ENCODE results near the gene SAP25. TPM values are rescaled to one million over a fixed set of nuclear protein-coding genes. Genes with fewer than 3 reads are reported as not detected.

Gene SAP25
- total RNA-seq, 5 donors from 2014 or later (not counting 1 experiment from before 2014, with no cell fraction given), result 61.2 to 129 (median 107) TPM

- H3K4me1 Mint-ChIP-seq, result peaks cover 11 to 16% (median 12%) of the 10 kb centered on the region in 3 donors
- peaks cover 0 to 23% of the 10 kb centered on the region in 2 experiments for H3K27me3 ChIP-seq (replicated peaks in 1 of 2; ENCODE audit: control insufficient read depth in 2 of 2, extremely low read depth in 1 of 2, insufficient read depth in 2 of 2, low read length in 1 of 2)
- H3K9me3 Mint-ChIP-seq, result no peaks in the 10 kb centered on the region
- POLR2A ChIA-PET, result no interaction called here
- no peak overlapping the region for H3K4me3 ChIP-seq (ENCODE audit: control insufficient read depth in 1 of 2, extremely low read depth in 1 of 2, low read length in 1 of 2)
- no peaks in the 10 kb centered on the region for H3K36me3 ChIP-seq (ENCODE audit: control insufficient read depth in 2 of 2, extremely low read depth in 1 of 2, insufficient read depth in 1 of 2, low read length in 1 of 2)
- ATAC-seq (replicated peaks in 1 of 4) (no peak), DNase-seq (no peak)
- no peak overlapping the region for H3K4me3 Mint-ChIP-seq
- CTCF ChIA-PET, result interaction anchor here (0.6 to 1.4 kb wide), 7 partner anchors 16 to 286 kb away, joined by 3 to 6 read pairs (median 3); partner anchors contain the start of gene MOSPD3 (in 2 of the 2)
- H3K27ac ChIP-seq (ENCODE audit: low read length), result no peak overlapping the region
- peaks cover under 1 to 20% of the 10 kb centered on the region in 2 experiments for H3K4me1 ChIP-seq (ENCODE audit: control insufficient read depth in 1 of 2, extremely low read depth in 1 of 2, insufficient read depth in 2 of 2, low read length in 2 of 2)
- no peaks in the 10 kb centered on the region for H3K9me3 ChIP-seq
- no peak overlapping the region for H3K27ac Mint-ChIP-seq
- no peaks in the 10 kb centered on the region for H3K36me3 Mint-ChIP-seq
- H3K27me3 Mint-ChIP-seq, result peaks cover 0 to 5% of the 10 kb centered on the region in 2 donors
- 73% methylated on average over 7 of the region's 7 CpGs for WGBS (ENCODE audit: insufficient coverage)
These were observed 15.7 kb upstream of the SAP25 start for GRCh38 chr7:100589341-100589947.

- Histone ChIP-seq H3K36me3 (ENCODE audit: control insufficient read depth in 2 of 2, extremely low read depth in 1 of 2, insufficient read depth in 1 of 2, low read length in 1 of 2) (no peaks in the 10 kb centered on the region), H3K4me1 (ENCODE audit: control insufficient read depth in 1 of 2, extremely low read depth in 1 of 2, insufficient read depth in 2 of 2, low read length in 2 of 2) (peaks cover 2 to 29% of the 10 kb centered on the region in 2 experiments), H3K27ac (ENCODE audit: low read length) (no peak overlapping the region), H3K27me3 (replicated peaks in 1 of 2; ENCODE audit: control insufficient read depth in 2 of 2, extremely low read depth in 1 of 2, insufficient read depth in 2 of 2, low read length in 1 of 2) (peaks cover 0 to 23% of the 10 kb centered on the region in 2 experiments), H3K4me3 (ENCODE audit: control insufficient read depth in 1 of 2, extremely low read depth in 1 of 2, low read length in 1 of 2) (no peak overlapping the region), H3K9me3 (no peaks in the 10 kb centered on the region)
- Mint-ChIP-seq H3K36me3 (no peaks in the 10 kb centered on the region), H3K27me3 (peaks cover 0 to 5% of the 10 kb centered on the region in 2 donors), H3K9me3 (no peaks in the 10 kb centered on the region), H3K27ac (peak overlapping the region; percentile 34 to 77), H3K4me3 (peak overlapping the region in 2 of 3 donors; percentile 46 to 68), H3K4me1 (peaks cover 17 to 21% (median 18%) of the 10 kb centered on the region in 3 donors)
- DNase-seq, result peak in 1 of 35 experiments; percentile 45
- ATAC-seq (replicated peaks in 1 of 4), result no peak
- CTCF ChIA-PET, result interaction anchor here (0.6 to 1.4 kb wide), 9 partner anchors 15 to 152 kb away, joined by 3 to 6 read pairs (median 3); partner anchors contain the start of gene MOSPD3 (in 1 of the 2)
- POLR2A ChIA-PET, result interaction anchor here in 1 of 2 donors (0.5 kb wide), 1 partner anchor 72 kb away, joined by 3 read pairs; no protein-coding TSS in a partner anchor
- WGBS (ENCODE audit: insufficient coverage), result no CpG with 5 or more reads among the region's 1 CpG
These were observed 14.7 kb upstream of the SAP25 start for GRCh38 chr7:100588438-100588837.

- Histone ChIP-seq H3K9me3 (no peaks in the 10 kb centered on the region), H3K4me1 (ENCODE audit: control insufficient read depth in 1 of 2, extremely low read depth in 1 of 2, insufficient read depth in 2 of 2, low read length in 2 of 2) (peaks cover 18 to 49% of the 10 kb centered on the region in 2 experiments), H3K27me3 (replicated peaks in 1 of 2; ENCODE audit: control insufficient read depth in 2 of 2, extremely low read depth in 1 of 2, insufficient read depth in 2 of 2, low read length in 1 of 2) (peaks cover 0 to 15% of the 10 kb centered on the region in 2 experiments), H3K27ac (ENCODE audit: low read length) (peak within 1 kb of the TSS; percentile 90), H3K4me3 (ENCODE audit: control insufficient read depth in 1 of 2, extremely low read depth in 1 of 2, low read length in 1 of 2) (peak within 1 kb of the TSS; percentile 73 to 94), H3K36me3 (ENCODE audit: control insufficient read depth in 2 of 2, extremely low read depth in 1 of 2, insufficient read depth in 1 of 2, low read length in 1 of 2) (peaks cover 7 to 11% of the 10 kb centered on the region in 2 donors)
- H3K36me3 Mint-ChIP-seq, result no peaks in the 10 kb centered on the region
- H3K27ac Mint-ChIP-seq, result peak within 1 kb of the TSS; percentile 95 to 97
- POLR2A ChIA-PET, result interaction anchor here (1.0 to 1.1 kb wide), 2 partner anchors 26 to 36 kb away, joined by 6 to 9 read pairs; partner anchors contain the start of gene MOSPD3 (in 1 of the 2)
- peak within 1 kb of the TSS in 2 of 3 donors; percentile 96 to 97 for H3K4me3 Mint-ChIP-seq
- peaks cover 0 to 2% of the 10 kb centered on the region in 2 donors for H3K27me3 Mint-ChIP-seq
- under 1% methylated on average over 50 of the region's 53 CpGs for WGBS (ENCODE audit: insufficient coverage)
- H3K4me1 Mint-ChIP-seq, result peaks cover 18 to 35% (median 32%) of the 10 kb centered on the region in 3 donors
- DNase-seq (peak; percentile 98 to 100 (median 99)), ATAC-seq (replicated peaks in 1 of 4) (peak; percentile 79 to 85 (median 81))
- H3K9me3 Mint-ChIP-seq, result no peaks in the 10 kb centered on the region
- CTCF ChIA-PET, result interaction anchor here in 1 of 2 donors (0.5 to 2.7 kb wide), 15 partner anchors 11 to 119 kb away, joined by 3 to 21 read pairs (median 3); partner anchors contain the start of genes MOSPD3, PCOLCE and POP7
These were observed 12.7 kb upstream of the SAP25 start, which contains the start of gene FBXO24 for GRCh38 chr7:100586266-100587025. Gene FBXO24, plus strand, starts transcription at chr7:100586328. Its CDS starts 298 bp downstream, at chr7:100586626.

GRCh38 chr7:100585511-100586265 lies 12.0 kb upstream of the SAP25 start, which contains the start of gene LRCH4:
Gene LRCH4, minus strand, starts transcription at chr7:100586129. Its CDS starts 29 bp downstream, at chr7:100586100.
- H3K36me3 Mint-ChIP-seq, result peaks cover 3% of the 10 kb centered on the region
- H3K9me3 Mint-ChIP-seq, result no peaks in the 10 kb centered on the region
- peaks cover 18 to 35% (median 32%) of the 10 kb centered on the region in 3 donors for H3K4me1 Mint-ChIP-seq
- H3K36me3 ChIP-seq (ENCODE audit: control insufficient read depth in 2 of 2, extremely low read depth in 1 of 2, insufficient read depth in 1 of 2, low read length in 1 of 2), result peaks cover 14 to 18% of the 10 kb centered on the region in 2 donors
- POLR2A ChIA-PET, result interaction anchor here (0.5 to 1.1 kb wide), 3 partner anchors 27 to 1807 kb away, joined by 6 to 9 read pairs (median 6); partner anchors contain the start of gene MOSPD3 (in 1 of the 2)
- H3K4me3 ChIP-seq (ENCODE audit: control insufficient read depth in 1 of 2, extremely low read depth in 1 of 2, low read length in 1 of 2), result peak within 1 kb of the TSS; percentile 73 to 94
- no peaks in the 10 kb centered on the region for H3K9me3 ChIP-seq
- peak within 1 kb of the TSS; percentile 90 for H3K27ac ChIP-seq (ENCODE audit: low read length)
- CTCF ChIA-PET, result interaction anchor here (0.5 to 2.7 kb wide), 15 partner anchors 12 to 120 kb away, joined by 3 to 21 read pairs (median 3); partner anchors contain the start of genes MOSPD3 (in 1 of the 2), PCOLCE (in 1 of the 2) and POP7 (in 1 of the 2)
- 0% methylated on average over 44 of the region's 61 CpGs for WGBS (ENCODE audit: insufficient coverage)
- H3K27me3 ChIP-seq (replicated peaks in 1 of 2; ENCODE audit: control insufficient read depth in 2 of 2, extremely low read depth in 1 of 2, insufficient read depth in 2 of 2, low read length in 1 of 2), result peaks cover 0 to 14% of the 10 kb centered on the region in 2 experiments
- DNase-seq, result peak in 34 of 35 experiments; percentile 24 to 70 (median 48)
- H3K27ac Mint-ChIP-seq, result peak within 1 kb of the TSS; percentile 95 to 97
- ATAC-seq (replicated peaks in 1 of 4), result peak; percentile 21 to 38 (median 27)
- peaks cover 25 to 57% of the 10 kb centered on the region in 2 experiments for H3K4me1 ChIP-seq (ENCODE audit: control insufficient read depth in 1 of 2, extremely low read depth in 1 of 2, insufficient read depth in 2 of 2, low read length in 2 of 2)
- peak within 1 kb of the TSS in 2 of 3 donors; percentile 96 to 97 for H3K4me3 Mint-ChIP-seq
- peaks cover 0 to 2% of the 10 kb centered on the region in 2 donors for H3K27me3 Mint-ChIP-seq

- Histone ChIP-seq H3K36me3 (ENCODE audit: control insufficient read depth in 2 of 2, extremely low read depth in 1 of 2, insufficient read depth in 1 of 2, low read length in 1 of 2) (peaks cover 17 to 26% of the 10 kb centered on the region in 2 donors), H3K4me1 (ENCODE audit: control insufficient read depth in 1 of 2, extremely low read depth in 1 of 2, insufficient read depth in 2 of 2, low read length in 2 of 2) (peaks cover 27 to 60% of the 10 kb centered on the region in 2 experiments), H3K9me3 (no peaks in the 10 kb centered on the region), H3K27ac (ENCODE audit: low read length) (peak overlapping the region; percentile 90), H3K4me3 (ENCODE audit: control insufficient read depth in 1 of 2, extremely low read depth in 1 of 2, low read length in 1 of 2) (peak overlapping the region; percentile 64 to 94), H3K27me3 (replicated peaks in 1 of 2; ENCODE audit: control insufficient read depth in 2 of 2, extremely low read depth in 1 of 2, insufficient read depth in 2 of 2, low read length in 1 of 2) (peaks cover 0 to 6% of the 10 kb centered on the region in 2 experiments)
- H3K27ac Mint-ChIP-seq, result peak overlapping the region in 1 of 2 donors; percentile 97
- H3K4me1 Mint-ChIP-seq, result peaks cover 18 to 35% (median 32%) of the 10 kb centered on the region in 3 donors
- H3K27me3 Mint-ChIP-seq, result peaks cover 0 to 2% of the 10 kb centered on the region in 2 donors
- H3K36me3 Mint-ChIP-seq, result peaks cover 3% of the 10 kb centered on the region
- ChIA-PET POLR2A (interaction anchor here in 1 of 2 donors (0.5 to 0.6 kb wide), 3 partner anchors 26 to 1808 kb away, joined by 3 to 8 read pairs (median 6); partner anchors contain the start of gene TSC22D4), CTCF (interaction anchor here (0.5 to 2.7 kb wide), 11 partner anchors 21 to 1182 kb away, joined by 3 to 21 read pairs (median 4); partner anchors contain the start of genes MOSPD3 (in 1 of the 2) and POP7 (in 1 of the 2))
- peak in 1 of 35 experiments; percentile 25 for DNase-seq
- no peaks in the 10 kb centered on the region for H3K9me3 Mint-ChIP-seq
- no peak for ATAC-seq (replicated peaks in 1 of 4)
- WGBS (ENCODE audit: insufficient coverage), result 2% methylated on average over 12 of the region's 20 CpGs
- H3K4me3 Mint-ChIP-seq, result peak overlapping the region in 2 of 3 donors; percentile 96 to 97
These were observed 11.2 kb upstream of the SAP25 start for GRCh38 chr7:100584683-100585510.
